ENCODE results near the gene CYS1.
A peak's percentile ranks its signal among the peaks of the same experiment; 100 is the strongest.
"Not testable (repeated sequence)": the region's sequence is repeated elsewhere in the genome, so short reads cannot be mapped to it uniquely, and the experiment has no call there.

CYS1 gene

GRCh38 chr2:10091889-10092244, 11.7 kb upstream of the CYS1 start:
- not testable (repeated sequence) for DNase-seq (ENCODE audit: low read depth)

DNA sequence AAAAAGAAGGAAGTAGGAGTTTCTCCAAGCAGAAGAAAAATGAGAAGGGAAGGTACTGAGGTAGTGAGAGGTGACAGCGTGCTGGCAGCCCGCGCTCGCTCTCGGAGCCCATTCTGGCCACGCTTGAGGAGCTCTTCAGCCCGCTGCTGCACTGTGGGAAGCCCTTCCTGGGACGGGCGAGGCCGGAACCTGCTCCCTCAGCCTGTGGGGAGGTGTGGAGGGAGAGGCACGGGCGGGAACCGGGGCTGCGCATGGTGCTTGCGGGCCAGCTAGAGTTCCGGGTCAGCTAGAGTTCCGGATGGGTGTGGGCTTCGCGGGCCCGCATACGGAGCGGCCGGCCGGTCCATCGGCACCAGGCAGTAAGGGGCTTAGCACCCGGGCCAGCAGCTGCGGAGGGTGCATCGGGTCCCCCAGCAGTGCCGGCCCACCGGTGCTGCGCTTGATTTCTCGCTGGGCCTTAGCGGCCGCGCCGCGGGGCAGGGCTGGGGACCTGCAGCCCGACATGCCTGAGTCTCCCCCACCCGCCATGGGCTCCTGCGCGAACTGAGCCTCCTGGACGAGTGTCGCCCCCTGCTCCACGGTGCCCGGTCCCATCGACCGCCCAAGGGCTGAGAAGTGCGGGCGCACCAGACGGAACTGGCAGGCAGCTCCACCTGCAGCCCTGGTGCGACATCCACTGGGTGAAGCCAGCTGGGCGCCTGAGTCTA, 11.1 kb upstream of the CYS1 start:
- no peak for DNase-seq (ENCODE audit: low read depth)

DNA sequence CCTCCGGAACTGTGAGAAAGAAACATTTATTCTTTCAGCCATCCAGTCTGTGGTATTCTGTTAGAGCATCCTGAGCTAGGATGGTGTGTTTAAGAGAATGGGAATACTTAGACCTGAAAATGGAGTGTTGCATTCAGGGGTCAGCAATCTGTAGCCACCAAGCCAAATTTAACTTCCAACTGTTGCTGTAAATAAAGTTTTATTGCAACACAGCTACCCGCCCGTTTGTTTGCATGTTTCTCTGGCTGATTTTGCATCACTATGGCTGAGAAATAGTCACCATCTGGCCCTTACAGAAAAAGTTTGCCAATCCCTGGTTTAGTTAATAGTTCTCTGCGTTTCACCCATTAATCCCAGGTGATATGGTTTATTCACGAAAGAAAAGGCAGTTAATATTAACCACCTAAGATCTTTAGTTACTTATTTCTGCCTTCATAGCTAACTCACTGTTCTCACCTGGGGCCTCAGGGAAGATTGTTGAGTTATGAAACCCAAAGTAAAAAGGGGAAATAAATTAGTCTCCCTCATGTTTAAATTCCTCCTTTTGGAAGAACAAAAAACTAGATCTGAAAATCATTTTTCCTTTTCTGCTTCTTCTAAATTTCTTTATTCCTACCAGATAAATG, 9.5 kb upstream of the CYS1 start:
- no peak for DNase-seq (ENCODE audit: low read depth)

GRCh38 chr2:10087360-10087759, 7.1 kb upstream of the CYS1 start:
- DNase-seq (ENCODE audit: low read depth) = no peak

DNA sequence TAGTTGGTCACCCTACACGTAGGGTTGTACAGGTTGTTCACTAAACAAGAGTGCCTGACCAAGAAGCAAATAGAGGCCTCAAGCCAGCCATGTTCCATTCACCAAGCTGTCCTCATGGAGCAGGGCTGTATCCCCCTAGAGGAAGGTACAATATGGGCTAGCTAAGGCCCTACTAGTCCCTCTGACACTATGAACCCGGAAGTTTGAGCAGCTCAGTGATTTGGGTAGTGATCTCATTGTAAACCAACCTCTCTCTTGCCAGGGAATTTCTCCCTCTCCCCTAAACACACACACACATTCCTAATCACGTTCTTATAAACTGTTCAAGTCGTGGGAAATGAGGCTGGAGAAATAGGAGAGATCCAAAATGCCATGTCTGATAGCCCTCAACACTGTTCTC, 6.7 kb upstream of the CYS1 start:
- DNase-seq (ENCODE audit: low read depth) = no peak

DNA sequence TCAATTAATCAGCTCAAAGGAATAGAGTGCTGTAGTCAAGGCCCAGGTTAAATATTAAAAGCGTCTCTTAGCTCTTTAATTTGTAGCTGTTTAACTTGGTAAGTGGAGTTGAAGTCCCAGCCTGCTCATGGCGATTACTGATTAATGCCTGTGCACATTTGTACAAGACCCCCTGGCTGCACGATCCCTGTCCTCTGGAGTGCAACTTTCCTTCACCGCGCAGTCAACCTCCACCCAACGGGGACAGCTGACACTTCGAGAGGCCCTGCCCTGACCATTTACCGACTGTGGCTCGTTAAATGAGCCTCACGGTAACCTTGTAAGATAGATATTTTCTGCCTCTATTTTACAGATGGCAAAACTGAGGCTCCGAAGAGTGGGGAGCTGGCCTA, 5.5 kb upstream of the CYS1 start:
- no peak for DNase-seq (ENCODE audit: low read depth)

DNA sequence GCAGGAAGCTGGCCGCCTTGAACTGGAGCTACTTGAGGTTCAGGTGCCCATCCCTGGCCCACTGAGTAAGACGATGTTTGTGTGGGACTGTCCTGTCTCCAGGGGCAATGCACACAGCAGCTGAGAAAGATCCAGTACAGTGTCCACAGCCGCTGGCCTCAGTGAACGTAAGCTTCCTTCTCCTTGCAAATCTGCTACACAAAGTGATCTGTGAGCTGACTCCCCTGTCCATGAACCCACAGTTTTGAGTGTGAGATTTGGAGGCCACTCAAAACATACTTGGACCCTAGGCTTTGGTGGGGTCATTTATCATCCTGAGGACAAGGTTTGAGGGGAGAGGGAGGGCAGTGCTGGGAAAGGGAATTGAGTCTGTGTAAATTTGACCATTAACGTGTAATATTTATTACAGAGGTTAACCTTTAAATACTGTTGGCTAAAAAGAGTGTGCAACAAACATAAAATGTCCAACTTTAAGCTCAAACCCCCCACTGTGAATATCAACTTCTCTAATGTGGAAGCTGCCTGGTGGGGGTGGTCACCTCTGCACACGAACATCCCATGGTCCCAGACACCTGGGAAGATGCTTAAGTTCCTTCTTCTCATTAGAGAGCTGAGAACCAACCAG, 4.9 kb upstream of the CYS1 start:
- DNase-seq (ENCODE audit: low read depth) = no peak

DNA sequence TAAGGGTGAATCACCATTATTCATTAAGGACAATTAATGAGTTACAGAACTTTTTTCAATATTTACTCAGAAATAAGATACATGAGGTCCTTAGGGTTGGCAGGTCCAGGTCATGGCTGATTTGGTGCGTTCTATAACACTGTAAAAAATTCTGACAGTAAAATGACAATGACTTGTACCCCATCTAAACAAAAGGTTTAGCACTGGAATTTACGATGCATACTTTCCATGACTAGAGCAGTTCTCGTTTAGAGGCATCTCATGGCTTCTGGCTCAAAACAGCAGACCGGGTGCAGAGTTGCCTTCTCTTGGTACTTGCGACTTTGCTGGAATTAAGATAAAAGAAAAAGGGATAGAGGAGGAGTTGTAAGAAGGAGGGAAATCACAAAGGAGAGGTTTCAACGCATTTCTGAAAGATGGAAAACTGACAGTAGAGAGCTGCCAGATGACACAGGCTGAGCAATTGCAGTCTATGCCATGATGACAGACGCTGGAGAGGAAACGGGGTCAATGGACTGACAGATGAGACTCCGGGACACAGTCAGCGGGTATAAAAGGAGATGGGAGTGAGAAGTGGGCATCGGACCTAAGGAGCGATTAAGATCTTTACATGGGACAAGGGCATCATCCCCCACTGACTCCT, 4.1 kb upstream of the CYS1 start:
- no peak for DNase-seq (ENCODE audit: low read depth)

- DNase-seq (ENCODE audit: low read depth) = no peak
Measured at GRCh38 chr2:10083692-10084211, 3.5 kb upstream of the CYS1 start.

GRCh38 chr2:10083046-10083445, 2.8 kb upstream of the CYS1 start:
- DNase-seq (ENCODE audit: low read depth) = peak; percentile 13

DNA sequence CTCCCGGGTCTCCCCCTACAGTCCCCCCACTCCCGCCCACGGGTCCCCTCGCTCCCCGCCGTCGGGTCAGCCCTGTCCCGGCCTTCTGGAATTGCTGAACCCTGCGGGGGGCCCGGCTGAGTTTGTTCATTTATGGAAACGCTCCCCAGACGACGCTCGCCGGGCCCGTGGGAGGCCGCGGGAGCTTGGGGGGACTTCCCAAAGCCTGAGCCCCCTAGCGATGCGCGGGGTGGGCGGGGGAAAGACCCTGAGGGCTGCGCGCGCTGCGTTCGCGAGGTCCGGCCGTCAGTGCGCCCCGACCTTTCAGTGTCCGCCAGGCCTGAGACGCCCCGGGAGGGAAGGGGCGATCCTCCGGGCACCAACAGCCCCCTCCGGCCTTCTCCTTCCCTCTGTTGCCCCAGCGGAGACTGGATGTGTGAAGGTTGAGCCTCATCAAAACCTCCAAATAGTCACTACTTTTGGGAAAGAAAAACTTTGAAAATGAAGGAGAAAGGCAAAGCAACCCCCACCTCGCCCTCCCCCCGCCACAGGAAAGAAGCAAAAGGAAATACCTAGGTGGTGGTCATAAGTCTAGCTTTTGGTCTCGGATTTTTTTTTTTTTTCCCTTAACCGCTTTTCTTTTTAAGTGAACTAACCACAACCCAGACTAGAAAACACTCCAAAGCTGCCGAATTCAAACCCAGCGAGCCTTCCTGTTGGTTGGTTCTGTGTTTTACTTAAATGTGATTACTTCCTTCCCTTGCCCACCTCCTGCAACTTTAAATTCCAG, 509 bp upstream of the CYS1 start:
- DNase-seq (ENCODE audit: low read depth) = no peak

DNA sequence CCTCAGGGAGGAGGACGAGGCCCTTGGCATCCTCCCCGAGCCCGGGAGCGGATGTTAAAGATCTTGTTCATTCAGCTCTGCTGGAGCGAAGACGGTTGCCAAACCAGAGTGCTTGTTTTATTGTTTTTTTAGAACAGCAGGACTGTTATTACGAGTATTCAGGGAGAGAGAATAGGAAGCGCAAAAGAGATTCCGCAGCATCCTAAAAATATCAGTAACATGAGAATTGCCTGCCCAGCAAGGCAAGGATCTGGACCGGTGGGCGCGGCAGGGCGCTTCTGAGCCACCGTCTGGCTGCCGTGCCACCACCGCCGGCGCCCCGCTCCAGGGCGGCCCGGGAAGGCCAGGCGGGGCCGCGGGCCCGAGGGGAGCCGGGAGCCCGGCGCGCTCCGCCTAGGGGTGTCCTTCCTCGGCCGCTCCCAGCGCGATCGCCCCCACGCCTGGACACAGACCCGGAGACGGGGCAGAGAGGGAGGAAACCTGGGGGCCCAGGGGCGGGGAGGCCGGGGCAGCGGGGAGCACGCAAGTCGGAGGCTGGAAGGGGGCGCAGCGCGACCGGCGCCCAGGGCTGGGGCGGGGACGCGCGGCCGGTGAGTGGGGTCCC, 843 bp downstream of the CYS1 start:
- peak; percentile 61 for DNase-seq (ENCODE audit: low read depth)

DNA sequence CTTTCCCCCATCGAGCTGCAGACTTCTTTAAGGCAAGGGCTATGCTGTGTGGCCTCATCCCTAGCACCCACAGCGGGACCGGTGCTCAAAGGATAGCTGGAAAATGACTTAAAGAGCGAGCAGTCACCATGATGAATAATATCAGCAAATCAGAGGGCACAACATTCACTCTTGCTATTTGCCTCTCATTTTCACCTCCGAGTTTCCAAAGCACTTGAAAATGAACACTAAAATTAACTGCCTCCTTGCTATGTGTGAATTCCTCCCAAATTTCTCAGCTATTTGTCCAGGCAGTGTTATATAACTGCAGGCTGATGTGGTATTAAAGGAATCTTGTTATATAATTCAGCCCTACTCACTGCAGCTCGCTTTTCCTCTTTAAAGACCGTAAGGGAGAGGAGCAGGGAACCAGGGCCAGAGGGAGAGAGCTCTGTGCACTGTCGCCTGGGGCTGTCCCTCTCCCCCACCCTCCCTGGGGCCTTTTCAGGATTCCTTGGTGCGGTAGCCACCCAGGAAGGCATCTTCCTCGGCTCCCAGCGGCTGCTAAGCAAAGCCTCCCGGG, 1.4 kb downstream of the CYS1 start:
- no peak for DNase-seq (ENCODE audit: low read depth)

DNA sequence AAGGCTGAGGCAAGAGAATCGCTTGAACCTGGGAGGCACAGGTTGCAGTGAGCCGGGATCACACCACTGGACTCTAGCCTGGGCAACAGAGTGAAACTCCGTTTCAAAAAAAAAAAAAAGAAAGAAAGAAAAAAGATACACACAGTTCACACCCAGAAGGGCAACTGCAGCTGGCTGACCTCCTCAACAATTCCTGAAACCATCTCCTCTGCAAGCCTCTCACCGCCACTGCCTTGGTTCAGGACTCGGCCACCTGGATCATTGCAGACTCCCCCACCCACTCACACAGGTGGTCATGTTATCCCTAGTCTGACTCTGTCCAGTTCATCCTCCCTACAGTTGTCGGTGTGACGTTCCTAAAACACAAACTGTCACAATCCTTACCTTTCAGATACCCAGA, 2.2 kb downstream of the CYS1 start:
- no peak for DNase-seq (ENCODE audit: low read depth)

GRCh38 chr2:10076988-10077527, 3.2 kb downstream of the CYS1 start:
- no peak for DNase-seq (ENCODE audit: low read depth)

DNA sequence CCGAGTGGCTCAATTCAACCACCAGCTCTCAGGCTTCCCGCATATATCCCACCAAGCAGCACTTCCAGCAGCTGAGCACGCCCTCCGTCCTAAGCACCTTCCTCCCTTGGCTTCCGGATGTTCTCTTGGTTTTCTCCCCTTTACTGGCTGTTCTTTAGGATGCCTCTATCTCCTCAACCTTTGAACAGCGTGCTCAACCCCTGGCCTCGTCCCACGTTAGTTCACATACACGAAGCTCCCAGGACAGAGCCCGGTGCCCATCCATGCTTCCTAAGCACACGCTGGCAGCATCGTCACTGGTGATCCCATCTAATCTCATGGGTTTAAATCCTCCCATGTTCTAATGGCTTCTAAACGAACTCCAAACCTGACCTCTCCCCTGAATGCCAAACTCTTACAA, 3.7 kb downstream of the CYS1 start:
- DNase-seq (ENCODE audit: low read depth) = no peak

- no peak for DNase-seq (ENCODE audit: low read depth)
Measured at GRCh38 chr2:10075571-10076209, 4.5 kb downstream of the CYS1 start.

DNA sequence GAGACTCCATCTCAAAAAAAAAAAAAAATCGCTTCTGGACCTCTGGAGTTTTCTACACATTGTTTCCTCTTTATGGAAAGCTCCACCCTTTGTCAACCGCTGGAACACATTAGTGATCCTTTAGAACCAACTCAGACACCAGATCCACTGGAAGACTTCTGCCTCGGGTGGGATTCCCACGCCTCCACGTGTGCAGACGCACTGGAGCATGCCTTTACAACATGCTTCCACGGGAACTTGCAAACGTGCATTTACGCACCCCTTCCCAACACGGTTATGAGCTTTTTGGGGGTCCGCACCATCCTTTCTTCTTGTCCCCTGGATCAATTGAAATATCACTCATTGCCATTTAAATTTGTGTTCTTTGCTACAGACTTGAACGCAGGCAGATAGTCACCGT, 5.1 kb downstream of the CYS1 start:
- no peak for DNase-seq (ENCODE audit: low read depth)

GRCh38 chr2:10073706-10074105, 6.5 kb downstream of the CYS1 start:
- DNase-seq (ENCODE audit: low read depth) = no peak

DNA sequence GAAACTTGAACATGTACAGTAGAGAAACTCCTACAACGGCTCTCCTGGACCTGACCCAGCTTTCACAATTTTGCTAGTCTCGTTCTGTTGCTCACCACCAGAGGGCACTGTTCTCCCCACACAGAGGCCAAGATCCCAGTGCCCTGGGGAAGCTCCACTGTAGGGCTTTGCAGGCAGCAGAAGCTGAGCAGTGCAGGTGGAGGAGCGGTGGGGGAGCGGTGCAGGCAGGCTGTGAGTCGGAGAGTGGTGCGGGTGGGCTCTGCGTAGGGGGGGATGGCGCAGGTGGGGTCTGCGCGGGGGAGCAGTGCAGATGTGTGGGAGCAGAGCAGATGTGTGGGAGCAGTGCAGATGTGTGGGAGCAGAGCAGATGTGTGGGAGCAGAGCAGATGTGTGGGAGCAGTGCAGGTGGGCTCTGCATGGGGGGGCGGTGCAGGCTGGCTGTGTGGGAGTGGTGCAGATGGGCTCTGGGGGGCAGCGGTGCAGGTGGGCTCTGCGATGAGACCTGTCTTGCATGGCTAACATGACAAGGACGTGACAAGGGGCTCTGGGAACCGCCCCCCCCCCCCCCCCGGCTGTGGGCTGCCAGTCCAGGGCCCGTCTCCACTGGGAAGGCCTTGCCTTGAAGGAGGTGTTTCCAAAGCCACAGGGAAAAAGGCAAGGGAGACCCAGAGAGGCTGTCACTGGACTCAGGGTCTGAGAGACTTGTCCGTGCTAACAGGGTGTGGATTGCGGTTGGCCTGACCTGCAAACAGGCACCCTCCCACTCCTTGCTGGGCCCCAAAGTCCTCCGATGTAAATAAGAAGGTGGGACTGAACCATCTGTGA, 7.3 kb downstream of the CYS1 start:
- no peak for DNase-seq (ENCODE audit: low read depth)
